ENCODE results near the gene SLC51A. TPM values are rescaled to one million over a fixed set of nuclear protein-coding genes. Genes with fewer than 3 reads are reported as not detected.

SLC51A gene
- total RNA-seq, 4 donors from 2014 or later: not detected

DNA sequence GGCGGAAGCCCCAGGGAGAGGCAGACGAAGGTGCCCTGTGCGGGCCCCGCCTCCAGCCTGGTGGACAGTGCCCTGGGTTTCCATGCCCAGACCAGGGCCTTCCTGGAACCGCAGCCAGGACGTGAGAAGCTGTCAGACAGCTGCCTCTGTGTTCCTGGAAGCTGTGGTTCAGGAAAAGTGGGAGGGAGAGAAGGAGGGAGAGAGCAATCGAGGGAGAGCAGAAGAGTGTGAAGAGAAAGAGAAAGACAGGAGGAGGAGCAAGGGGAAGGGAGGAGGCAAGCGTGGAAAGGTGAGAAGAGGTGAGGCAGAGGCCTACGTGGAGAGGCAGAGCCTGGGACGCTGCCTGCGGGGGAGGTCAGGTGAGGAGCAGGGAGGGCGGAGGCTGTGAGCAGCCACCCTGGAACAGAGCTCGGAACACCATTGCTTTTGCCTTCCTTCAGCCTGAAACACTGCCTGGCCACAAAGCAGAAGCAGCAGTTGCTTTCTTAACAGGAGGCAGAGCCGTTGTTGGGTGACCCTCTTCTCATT, 23.7 kb upstream of the SLC51A start:
- H3K9me3 ChIP-seq: no peaks in the 10 kb centered on the region
- H3K4me3 ChIP-seq: no peak overlapping the region
- no peaks in the 10 kb centered on the region for H3K36me3 ChIP-seq
- H3K27me3 ChIP-seq: no peaks in the 10 kb centered on the region
- ATAC-seq: no peak
- H3K27ac ChIP-seq: no peak overlapping the region
- H3K4me1 ChIP-seq: peaks cover 0 to 7% (median 0%) of the 10 kb centered on the region in 3 donors
- 61 to 77% methylated on average over 6 to 8 of the region's 14 CpGs for WGBS, 2 donors (ENCODE audit: low coverage in 1 of 2)
- TF ChIP-seq POLR2AphosphoS5 (IDR thresholded peaks at IDR 0.05) (no peak), EP300 (IDR thresholded peaks at IDR 0.05) (no peak), POLR2A (IDR thresholded peaks at IDR 0.05) (no peak)
- TF ChIP-seq, protein P1, sequence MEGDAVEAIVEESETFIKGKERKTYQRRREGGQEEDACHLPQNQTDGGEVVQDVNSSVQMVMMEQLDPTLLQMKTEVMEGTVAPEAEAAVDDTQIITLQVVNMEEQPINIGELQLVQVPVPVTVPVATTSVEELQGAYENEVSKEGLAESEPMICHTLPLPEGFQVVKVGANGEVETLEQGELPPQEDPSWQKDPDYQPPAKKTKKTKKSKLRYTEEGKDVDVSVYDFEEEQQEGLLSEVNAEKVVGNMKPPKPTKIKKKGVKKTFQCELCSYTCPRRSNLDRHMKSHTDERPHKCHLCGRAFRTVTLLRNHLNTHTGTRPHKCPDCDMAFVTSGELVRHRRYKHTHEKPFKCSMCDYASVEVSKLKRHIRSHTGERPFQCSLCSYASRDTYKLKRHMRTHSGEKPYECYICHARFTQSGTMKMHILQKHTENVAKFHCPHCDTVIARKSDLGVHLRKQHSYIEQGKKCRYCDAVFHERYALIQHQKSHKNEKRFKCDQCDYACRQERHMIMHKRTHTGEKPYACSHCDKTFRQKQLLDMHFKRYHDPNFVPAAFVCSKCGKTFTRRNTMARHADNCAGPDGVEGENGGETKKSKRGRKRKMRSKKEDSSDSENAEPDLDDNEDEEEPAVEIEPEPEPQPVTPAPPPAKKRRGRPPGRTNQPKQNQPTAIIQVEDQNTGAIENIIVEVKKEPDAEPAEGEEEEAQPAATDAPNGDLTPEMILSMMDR (IDR thresholded peaks at IDR 0.05): no peak

DNA sequence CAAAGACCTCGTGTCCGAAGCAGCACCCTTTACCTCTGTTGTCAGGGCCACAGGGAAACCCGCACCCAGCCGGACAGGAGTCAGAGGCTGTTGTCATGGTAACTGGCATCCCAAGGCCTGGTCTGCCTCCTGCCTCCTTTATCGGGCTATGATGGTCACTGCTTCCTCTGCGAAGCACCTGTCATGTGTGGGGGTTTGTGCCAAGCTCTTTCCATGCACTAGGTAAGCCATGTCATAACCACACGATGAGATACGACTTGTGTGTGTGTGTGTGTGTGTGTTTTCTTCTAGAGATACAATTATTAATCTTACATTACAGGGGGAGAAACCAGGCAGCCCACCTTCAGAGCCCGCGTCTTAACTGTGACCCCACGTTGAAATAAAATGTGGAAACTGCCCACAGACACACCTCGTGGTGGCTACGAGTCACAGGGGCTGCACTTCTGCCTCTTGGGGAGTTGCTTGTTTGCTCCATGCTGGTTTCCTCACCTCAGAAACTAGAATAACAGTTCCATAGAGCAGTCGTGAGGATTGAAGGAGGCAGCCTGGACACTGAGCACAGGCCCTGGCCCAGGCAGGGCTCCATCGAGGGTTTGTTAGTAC, 23.1 kb upstream of the SLC51A start:
- no peak overlapping the region for H3K27ac ChIP-seq
- ATAC-seq: no peak
- H3K9me3 ChIP-seq: no peaks in the 10 kb centered on the region
- H3K4me1 ChIP-seq: peaks cover 0 to 7% (median 0%) of the 10 kb centered on the region in 3 donors
- WGBS, 2 donors (ENCODE audit: low coverage in 1 of 2): 75% methylated on average over 5 of the region's 15 CpGs; no CpG with 5 or more reads in 1 of the 2 donors
- no peaks in the 10 kb centered on the region for H3K36me3 ChIP-seq
- TF ChIP-seq EP300 (IDR thresholded peaks at IDR 0.05): no peak
- TF ChIP-seq POLR2AphosphoS5 (IDR thresholded peaks at IDR 0.05): no peak
- TF ChIP-seq, protein P1 (IDR thresholded peaks at IDR 0.05): no peak
- no peaks in the 10 kb centered on the region for H3K27me3 ChIP-seq
- H3K4me3 ChIP-seq: no peak overlapping the region

DNA sequence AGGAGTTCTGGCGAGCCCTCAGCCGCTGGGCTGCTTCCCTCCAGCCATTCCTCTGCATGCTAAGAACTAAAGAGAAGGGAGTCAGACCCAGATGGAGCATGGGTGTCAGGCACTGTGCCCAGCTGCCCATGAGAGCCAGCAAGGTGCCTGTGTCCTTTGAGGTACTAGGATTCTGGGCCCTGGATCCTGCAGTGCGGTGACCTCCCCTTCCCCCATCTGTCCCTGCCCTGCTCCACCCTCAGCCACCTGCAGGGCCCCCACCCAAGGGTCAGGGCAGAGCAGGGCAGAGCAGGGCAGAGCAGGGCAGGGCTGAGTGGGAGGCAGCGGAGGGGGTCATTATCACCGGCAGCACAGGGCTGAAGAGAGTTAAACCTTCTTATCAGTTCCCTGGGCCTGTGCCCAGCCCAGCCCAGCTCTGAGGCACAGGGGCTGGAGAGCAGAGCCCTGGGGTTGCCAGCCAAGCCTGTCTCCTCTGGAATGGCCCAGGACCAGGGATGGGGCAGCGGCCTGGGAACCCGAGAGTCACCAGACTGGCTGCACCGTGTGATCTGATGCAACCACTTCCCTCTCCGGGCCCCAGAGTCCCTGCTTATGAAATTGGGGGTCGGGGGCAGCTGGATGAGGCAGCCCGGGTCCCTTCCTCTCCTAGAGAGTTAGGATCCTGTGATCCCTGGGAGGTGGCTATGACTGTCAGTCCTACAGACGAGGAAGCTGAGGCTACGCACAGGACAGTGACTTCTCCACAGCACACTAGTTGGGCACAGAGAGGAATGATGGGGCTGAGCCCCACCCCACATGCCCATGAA, 22.4 kb upstream of the SLC51A start:
- Histone ChIP-seq H3K9me3 (no peaks in the 10 kb centered on the region), H3K36me3 (no peaks in the 10 kb centered on the region), H3K27ac (no peak overlapping the region), H3K4me1 (peaks cover 0 to 7% (median 0%) of the 10 kb centered on the region in 3 donors), H3K4me3 (no peak overlapping the region), H3K27me3 (no peaks in the 10 kb centered on the region)
- peak; percentile 30 for ATAC-seq
- no peak for TF ChIP-seq POLR2AphosphoS5 (IDR thresholded peaks at IDR 0.05)
- WGBS, 2 donors (ENCODE audit: low coverage in 1 of 2): no CpG with 5 or more reads among the region's 13 CpGs

DNA sequence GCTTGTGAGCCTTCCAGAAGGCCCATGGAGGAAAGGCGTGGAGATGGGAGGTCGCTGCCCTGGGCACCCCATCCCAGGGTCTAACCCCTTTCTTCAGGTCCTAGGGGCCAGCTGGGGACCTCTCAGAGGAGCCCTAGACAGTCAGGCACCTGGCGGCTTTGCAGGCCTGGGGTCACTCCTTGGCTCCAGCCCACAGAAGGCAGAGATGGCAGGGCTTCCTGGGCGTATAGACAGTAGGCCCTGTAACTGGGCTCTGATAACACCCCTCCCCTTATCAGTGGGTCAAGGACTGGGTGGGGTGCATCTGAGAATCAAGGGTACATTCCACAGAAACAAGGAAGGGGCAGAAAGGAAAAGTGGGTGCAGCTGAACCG, 21.8 kb upstream of the SLC51A start:
- no peak for ATAC-seq
- no peak for TF ChIP-seq POLR2AphosphoS5 (IDR thresholded peaks at IDR 0.05)
- 80% methylated on average over 1 of the region's 5 CpGs; no CpG with 5 or more reads in 1 of the 2 donors for WGBS, 2 donors (ENCODE audit: low coverage in 1 of 2)
- Histone ChIP-seq H3K27ac (no peak overlapping the region), H3K27me3 (no peaks in the 10 kb centered on the region), H3K36me3 (no peaks in the 10 kb centered on the region), H3K4me3 (no peak overlapping the region), H3K4me1 (peaks cover 0 to 7% (median 0%) of the 10 kb centered on the region in 3 donors), H3K9me3 (no peaks in the 10 kb centered on the region)

DNA sequence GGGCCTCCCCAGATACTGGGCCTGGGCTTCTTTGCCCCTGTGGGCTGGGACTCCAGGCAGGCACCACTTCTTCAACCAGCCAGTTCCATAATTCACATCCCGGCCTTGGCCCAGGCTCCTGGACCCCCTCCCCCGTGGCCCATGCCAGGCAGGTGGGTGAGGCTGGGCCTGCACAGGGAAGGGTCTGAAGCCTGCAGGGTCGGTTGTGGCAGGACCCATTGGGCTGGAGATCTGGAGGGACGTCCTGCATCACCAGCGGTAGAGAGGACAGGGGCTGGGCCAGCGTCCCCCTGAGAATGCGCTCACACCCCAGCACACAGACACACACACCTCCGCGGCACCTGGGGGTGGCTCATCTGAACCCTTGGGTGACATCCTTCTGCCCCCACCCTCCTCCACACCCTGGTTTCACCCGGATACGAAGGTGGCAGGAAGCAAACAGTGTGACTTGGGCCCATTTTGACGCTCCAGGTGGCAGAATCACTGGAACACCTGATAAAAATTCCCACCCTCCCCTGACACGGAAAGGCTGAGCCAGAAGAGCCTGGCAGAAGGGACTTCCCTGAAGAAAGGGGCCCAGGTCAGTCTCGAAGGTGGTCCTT, 20.6 kb upstream of the SLC51A start:
- Histone ChIP-seq H3K4me1 (peaks cover 0 to 7% (median 0%) of the 10 kb centered on the region in 3 donors), H3K27ac (no peak overlapping the region), H3K4me3 (no peak overlapping the region), H3K36me3 (no peaks in the 10 kb centered on the region), H3K9me3 (no peaks in the 10 kb centered on the region), H3K27me3 (no peaks in the 10 kb centered on the region)
- ATAC-seq: no peak
- whole genome bisulfite sequencing, 2 donors (ENCODE audit: low coverage in 1 of 2): 92% methylated on average over 4 of the region's 14 CpGs; no CpG with 5 or more reads in 1 of the 2 donors
- TF ChIP-seq POLR2A (IDR thresholded peaks at IDR 0.05) (no peak), POLR2AphosphoS5 (IDR thresholded peaks at IDR 0.05) (no peak), EP300 (IDR thresholded peaks at IDR 0.05) (no peak)
- TF ChIP-seq, protein P1 (IDR thresholded peaks at IDR 0.05): no peak

Measured in gastroesophageal sphincter (tissue), 4 donors.